Calu3 (cell line): ENCODE results near the gene SGCD. TPM values are rescaled to one million over a fixed set of nuclear protein-coding genes. Genes with fewer than 3 reads are reported as not detected.

Source experiments
- BruUV-seq: library from RNA; stranded (reverse); fragments of 400-500 nt; replicated peaks from 2 replicates; lab custom pipeline; 2021; lab: Mats Ljungman, UMichigan
- CTCF ChIA-PET: fragments of 300-600 bp; sonication (Branson Sonifier 250); formaldehyde crosslinking; loops from one replicate; lab custom pipeline; 2022; ENCODE audit warnings: antibody characterized with exemption; lab: Charles Lee
- DNase-seq: peaks from one replicate; pipeline ENCODE4 v3.0.0; 2022
- H3K27ac Mint-ChIP-seq: one replicate; pipeline ENCODE4 v1.8.0; 2022; ENCODE audit warnings: mixed read lengths; ENCODE audit not compliant: unreplicated experiment
- H3K27me3 Mint-ChIP-seq: one replicate; pipeline ENCODE4 v1.8.0; 2022; ENCODE audit warnings: mixed read lengths; ENCODE audit not compliant: unreplicated experiment
- H3K36me3 Mint-ChIP-seq: one replicate; pipeline ENCODE4 v1.8.0; 2022; ENCODE audit warnings: mild to moderate bottlenecking, moderate library complexity, mixed read lengths; ENCODE audit not compliant: insufficient read depth, unreplicated experiment
- H3K4me1 Mint-ChIP-seq: one replicate; pipeline ENCODE4 v1.8.0; 2022; ENCODE audit warnings: mild to moderate bottlenecking, low read depth, mixed read lengths; ENCODE audit not compliant: unreplicated experiment
- H3K4me3 Mint-ChIP-seq: one replicate; pipeline ENCODE4 v1.8.0; 2022; ENCODE audit warnings: mild to moderate bottlenecking, low read depth, moderate library complexity, mixed read lengths; ENCODE audit not compliant: unreplicated experiment
- H3K9me3 Mint-ChIP-seq: one replicate; pipeline ENCODE4 v1.8.0; 2022; ENCODE audit warnings: low read depth, mixed read lengths; ENCODE audit not compliant: unreplicated experiment
- CTCF ChIP-seq: fragments of 200-600 bp; IDR thresholded peaks from one replicate; pipeline ENCODE4 v1.8.0; 2022; ENCODE audit warnings: antibody characterized with exemption; ENCODE audit not compliant: unreplicated experiment
- intact Hi-C: fragments of 100-400 bp; cut with micrococcal nuclease; formaldehyde crosslinking; loops from one replicate; pipeline ENCODE4 v1.10.0; 2022; ENCODE audit not compliant: unreplicated experiment
- total RNA-seq: library from RNA; stranded (reverse); gene quantifications from 2 replicates; pipeline ENCODE4 v1.2.3, GENCODE V29; 2022

SGCD gene
- total RNA-seq, 1 experiment from 2014 or later = not detected

- CTCF ChIA-PET = no interaction called here
- intact Hi-C loops = no loop called here
- no TSS peak for BruUV-seq
- TF ChIP-seq CTCF = no peak
- H3K36me3 Mint-ChIP-seq = no peaks in the 10 kb centered on the region
- peaks cover 15% of the 10 kb centered on the region for H3K27me3 Mint-ChIP-seq
- DNase-seq = no peak
- H3K27ac Mint-ChIP-seq = no peak overlapping the region
- H3K4me3 Mint-ChIP-seq = no peak overlapping the region
- no peaks in the 10 kb centered on the region for H3K4me1 Mint-ChIP-seq
- no peaks in the 10 kb centered on the region for H3K9me3 Mint-ChIP-seq
Observed at GRCh38 chr5:156624686-156625085, 297.7 kb downstream of the SGCD start.

- no peaks in the 10 kb centered on the region for H3K4me1 Mint-ChIP-seq
- H3K9me3 Mint-ChIP-seq = no peaks in the 10 kb centered on the region
- no peaks in the 10 kb centered on the region for H3K36me3 Mint-ChIP-seq
- CTCF ChIA-PET = no interaction called here
- intact Hi-C loops = no loop called here
- no peaks in the 10 kb centered on the region for H3K27me3 Mint-ChIP-seq
- TF ChIP-seq CTCF = no peak
- no peak overlapping the region for H3K27ac Mint-ChIP-seq
- H3K4me3 Mint-ChIP-seq = no peak overlapping the region
- DNase-seq = no peak
- BruUV-seq = no TSS peak
Observed at GRCh38 chr5:156628421-156628820, 301.5 kb downstream of the SGCD start.

DNA sequence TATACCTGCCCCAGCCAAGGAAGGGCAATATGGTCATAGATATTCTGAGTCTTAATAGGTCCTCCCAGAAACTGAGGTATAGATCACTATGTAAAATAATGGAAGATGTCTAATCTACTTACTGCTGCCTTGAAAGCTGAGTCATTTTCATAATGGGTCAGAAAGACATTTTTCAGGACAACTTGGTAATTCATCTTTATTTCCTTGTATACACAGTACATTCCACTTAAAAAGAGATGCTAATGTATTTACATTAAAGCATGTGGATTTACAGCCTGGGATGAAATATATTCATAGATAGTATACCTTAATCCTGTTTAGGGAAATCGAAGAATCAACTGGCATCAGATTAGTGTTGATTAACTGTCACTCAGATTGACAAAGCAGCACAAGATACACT is 304.0 kb downstream of the SGCD start:
- no peaks in the 10 kb centered on the region for H3K27me3 Mint-ChIP-seq
- TF ChIP-seq CTCF = no peak
- H3K27ac Mint-ChIP-seq = no peak overlapping the region
- H3K4me3 Mint-ChIP-seq = no peak overlapping the region
- H3K36me3 Mint-ChIP-seq = no peaks in the 10 kb centered on the region
- H3K9me3 Mint-ChIP-seq = no peaks in the 10 kb centered on the region
- CTCF ChIA-PET = no interaction called here
- no peak for DNase-seq
- no peaks in the 10 kb centered on the region for H3K4me1 Mint-ChIP-seq
- intact Hi-C loops = no loop called here
- BruUV-seq = no TSS peak

- no peak for DNase-seq
- no peak overlapping the region for H3K4me3 Mint-ChIP-seq
- H3K9me3 Mint-ChIP-seq = no peaks in the 10 kb centered on the region
- BruUV-seq = no TSS peak
- intact Hi-C loops = no loop called here
- H3K27ac Mint-ChIP-seq = no peak overlapping the region
- TF ChIP-seq CTCF = no peak
- CTCF ChIA-PET = no interaction called here
- no peaks in the 10 kb centered on the region for H3K36me3 Mint-ChIP-seq
- no peaks in the 10 kb centered on the region for H3K27me3 Mint-ChIP-seq
- H3K4me1 Mint-ChIP-seq = no peaks in the 10 kb centered on the region
Observed at GRCh38 chr5:156634301-156634700, 307.3 kb downstream of the SGCD start.
